Fibroblast of pulmonary artery (primary cell): Measurements from ENCODE around the gene SBF2.

Source experiments
- DNase-seq: peaks from one replicate; pipeline ENCODE4 v3.0.0-alpha.2; 2010; ENCODE audit warnings: low read depth
- H3K4me3 ChIP-seq: replicated peaks from 2 replicates; pipeline ENCODE4 v1.5.1; 2011; ENCODE audit warnings: low read depth, mild to moderate bottlenecking, control low read depth, low read length, moderate library complexity
- TF ChIP-seq, protein P1 (sequence below): IDR thresholded peaks from 2 replicates; pipeline ENCODE4 v1.5.1; 2011; ENCODE audit warnings: mild to moderate bottlenecking, control low read depth, low read length, inconsistent platforms; ENCODE audit errors: missing control alignments

SBF2 gene

DNA sequence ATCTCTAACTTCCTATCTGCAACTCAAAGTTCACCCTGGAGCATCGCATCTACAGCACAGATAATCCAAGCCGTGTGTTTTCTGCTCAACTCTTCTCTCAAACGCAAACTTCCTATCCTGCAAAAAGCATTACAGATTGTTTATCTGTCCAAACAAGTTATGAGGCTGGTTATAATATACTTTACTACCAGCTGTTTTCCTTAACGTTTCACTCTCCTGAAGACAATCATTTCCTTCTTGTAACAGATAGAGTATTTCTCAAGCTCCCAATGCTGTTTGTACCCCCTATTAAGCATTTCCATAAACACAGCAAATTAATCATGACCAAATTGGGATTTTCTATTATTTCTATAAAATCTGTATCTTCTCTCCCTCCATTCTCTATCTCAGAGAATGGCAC is 84.7 kb downstream of the SBF2 start:
- H3K4me3 ChIP-seq, result no peak overlapping the region
- TF ChIP-seq, protein P1, sequence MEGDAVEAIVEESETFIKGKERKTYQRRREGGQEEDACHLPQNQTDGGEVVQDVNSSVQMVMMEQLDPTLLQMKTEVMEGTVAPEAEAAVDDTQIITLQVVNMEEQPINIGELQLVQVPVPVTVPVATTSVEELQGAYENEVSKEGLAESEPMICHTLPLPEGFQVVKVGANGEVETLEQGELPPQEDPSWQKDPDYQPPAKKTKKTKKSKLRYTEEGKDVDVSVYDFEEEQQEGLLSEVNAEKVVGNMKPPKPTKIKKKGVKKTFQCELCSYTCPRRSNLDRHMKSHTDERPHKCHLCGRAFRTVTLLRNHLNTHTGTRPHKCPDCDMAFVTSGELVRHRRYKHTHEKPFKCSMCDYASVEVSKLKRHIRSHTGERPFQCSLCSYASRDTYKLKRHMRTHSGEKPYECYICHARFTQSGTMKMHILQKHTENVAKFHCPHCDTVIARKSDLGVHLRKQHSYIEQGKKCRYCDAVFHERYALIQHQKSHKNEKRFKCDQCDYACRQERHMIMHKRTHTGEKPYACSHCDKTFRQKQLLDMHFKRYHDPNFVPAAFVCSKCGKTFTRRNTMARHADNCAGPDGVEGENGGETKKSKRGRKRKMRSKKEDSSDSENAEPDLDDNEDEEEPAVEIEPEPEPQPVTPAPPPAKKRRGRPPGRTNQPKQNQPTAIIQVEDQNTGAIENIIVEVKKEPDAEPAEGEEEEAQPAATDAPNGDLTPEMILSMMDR, result no peak
- DNase-seq, result no peak

DNA sequence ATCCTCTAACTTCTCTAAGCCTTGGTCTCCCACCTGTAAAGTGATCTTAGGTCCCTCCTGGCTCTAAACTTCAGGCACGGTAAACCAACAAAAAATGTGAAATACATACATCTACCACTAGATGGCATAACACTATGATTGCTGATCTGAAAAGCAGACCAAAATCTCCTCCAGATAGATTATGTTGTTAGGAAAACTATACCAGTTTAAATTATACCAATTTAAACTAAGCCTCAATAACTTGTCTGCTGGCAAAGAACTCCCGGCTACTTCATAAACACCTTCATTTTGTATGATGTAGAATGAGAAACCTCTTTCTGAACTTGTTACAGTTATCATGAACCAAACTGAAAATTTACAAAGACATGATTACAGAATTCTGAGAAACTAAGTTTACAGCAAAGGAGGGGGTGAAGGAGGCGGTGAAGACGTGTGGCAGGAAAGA is 85.9 kb downstream of the SBF2 start:
- no peak overlapping the region for H3K4me3 ChIP-seq
- TF ChIP-seq, protein P1, result peak; percentile 70
- DNase-seq, result peak; percentile 72

DNA sequence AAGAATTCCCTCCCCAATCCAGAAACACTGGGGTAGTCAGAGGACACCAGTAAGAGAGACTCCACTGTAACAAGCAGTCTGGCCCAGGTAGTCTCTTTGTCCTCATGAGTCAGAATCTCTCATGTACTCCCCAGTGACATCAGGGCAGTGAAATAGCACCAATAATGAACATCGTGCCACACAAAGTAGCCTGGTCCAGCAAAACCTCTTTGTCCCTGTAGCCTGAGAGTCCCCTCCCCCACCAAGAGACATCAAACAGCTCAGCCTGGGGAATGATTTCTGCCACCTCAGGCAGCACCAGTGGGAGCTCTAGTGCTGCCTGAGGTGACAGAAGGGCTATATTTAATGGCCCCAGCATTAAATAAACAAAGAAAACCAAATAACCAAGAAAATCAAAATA is 88.1 kb downstream of the SBF2 start:
- no peak overlapping the region for H3K4me3 ChIP-seq
- no peak for DNase-seq
- TF ChIP-seq, protein P1, result no peak

DNA sequence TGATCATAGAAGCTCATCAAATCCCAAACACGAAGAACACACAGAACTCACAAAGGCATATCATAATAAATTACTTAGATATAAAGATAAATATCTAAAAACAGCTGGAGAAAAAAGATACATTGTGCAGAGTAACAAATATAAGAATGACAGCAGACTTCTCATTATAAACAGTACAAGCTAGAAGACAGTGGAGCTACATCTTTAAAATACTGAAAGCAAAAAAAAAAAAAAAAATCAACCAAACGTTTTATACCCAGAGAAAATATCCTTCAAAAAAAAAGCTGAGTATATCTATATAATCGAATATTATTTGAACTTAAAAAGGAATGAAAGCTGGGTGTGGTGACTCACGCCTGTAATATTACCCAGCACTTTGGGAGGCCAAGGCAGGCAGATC is 90.0 kb downstream of the SBF2 start:
- DNase-seq, result no peak
- TF ChIP-seq, protein P1, result no peak
- H3K4me3 ChIP-seq, result no peak overlapping the region

DNA sequence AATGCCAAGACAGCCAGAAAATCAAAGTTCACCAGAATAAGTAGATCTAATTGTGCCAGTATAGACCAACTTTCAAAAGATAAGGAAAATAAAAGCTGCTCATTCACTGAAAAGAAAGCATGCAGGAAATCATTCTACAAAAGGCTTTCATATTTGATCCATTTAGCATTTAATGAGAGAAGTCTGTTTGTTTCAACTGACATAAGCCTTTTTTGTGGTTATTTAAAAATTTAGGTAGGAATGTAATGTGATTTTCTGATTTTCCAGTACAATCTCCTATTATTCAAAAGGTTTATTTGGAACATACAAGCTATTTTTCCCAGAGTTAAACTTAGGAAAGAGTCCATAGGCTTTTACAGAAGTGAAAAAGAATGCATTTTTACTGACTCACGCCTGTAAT is 92.7 kb downstream of the SBF2 start:
- H3K4me3 ChIP-seq, result no peak overlapping the region
- TF ChIP-seq, protein P1, result no peak
- no peak for DNase-seq

DNA sequence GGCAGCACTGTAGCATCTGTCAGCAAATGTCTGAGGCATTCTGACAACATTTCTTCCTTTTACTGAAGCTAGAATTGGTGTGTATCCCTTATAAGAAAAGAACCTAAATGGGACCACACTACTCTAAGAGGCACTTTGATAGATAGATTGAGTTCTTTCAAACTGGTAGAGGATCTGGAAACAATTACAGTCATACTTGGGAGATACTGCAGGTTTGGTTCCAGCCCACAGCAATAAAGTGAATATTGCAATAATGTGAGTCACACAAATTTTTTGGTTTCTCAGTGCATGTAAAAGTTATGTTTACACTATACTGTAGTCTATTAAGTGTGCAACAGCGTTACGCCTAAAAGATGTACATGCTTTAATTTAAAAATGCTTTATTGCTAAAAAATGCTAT is 96.9 kb downstream of the SBF2 start:
- DNase-seq, result no peak
- TF ChIP-seq, protein P1, result no peak
- no peak overlapping the region for H3K4me3 ChIP-seq

DNA sequence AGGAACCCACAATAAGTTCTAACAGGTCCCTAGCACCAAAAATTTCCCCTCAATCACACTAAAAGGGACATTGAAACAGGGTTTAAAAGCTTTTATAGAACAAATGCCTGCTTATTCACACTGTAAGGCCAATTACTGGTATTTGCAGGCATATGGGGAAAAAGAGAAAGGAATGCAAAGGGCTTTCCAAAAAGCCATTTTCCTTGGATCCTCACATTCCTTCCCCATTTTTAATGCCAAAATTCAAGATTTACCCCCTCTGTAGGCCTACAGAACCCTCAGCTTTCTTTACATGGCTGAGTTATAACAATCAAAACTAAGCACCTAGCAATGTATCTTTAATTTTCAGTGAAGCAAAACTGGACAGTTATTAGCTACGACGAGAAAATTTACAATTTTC is 102.0 kb downstream of the SBF2 start:
- TF ChIP-seq, protein P1, result no peak
- no peak for DNase-seq
- no peak overlapping the region for H3K4me3 ChIP-seq
